ENCODE results near the gene NSL1.

NSL1 gene

DNA sequence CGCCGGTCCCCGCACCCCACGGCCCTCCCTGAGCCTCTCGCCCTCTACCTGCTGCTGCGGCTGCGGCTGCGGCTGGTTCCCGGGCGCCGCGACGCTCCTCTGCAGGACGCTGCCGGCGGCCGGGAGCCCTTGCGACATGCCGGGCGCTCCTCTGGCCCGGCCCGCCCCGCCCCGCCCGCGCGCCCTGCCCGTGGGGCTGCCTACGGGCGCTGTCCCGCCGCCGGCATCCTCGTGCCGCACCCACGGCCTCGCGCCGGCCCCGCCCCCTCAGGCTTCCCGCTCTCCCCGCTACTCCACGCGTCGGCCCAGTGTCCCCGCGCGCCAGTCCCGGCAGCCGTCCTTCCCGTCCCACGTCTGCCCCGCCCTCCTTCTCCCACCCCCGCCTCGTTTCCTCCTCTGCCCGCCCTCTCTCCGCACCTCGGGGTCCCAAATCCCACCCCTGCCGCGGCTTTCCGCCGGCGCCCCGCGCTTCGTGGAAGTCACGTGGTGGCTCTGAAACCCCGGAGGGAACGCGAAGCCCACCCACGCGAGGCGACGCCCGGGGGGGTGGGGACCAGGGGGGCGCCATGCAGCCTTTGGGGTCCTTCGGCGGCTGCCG lies 91.9 kb downstream of the NSL1 start, which contains the start of gene BATF3:
BATF3 (minus strand) TSS at position 216 of the 598 bp plus-strand sequence; CDS start at position 138, 78 bp downstream.
- peak; percentile 46 for TF ChIP-seq POLR2A (IDR thresholded peaks at IDR 0.05; ENCODE audit: low read depth, low read length)
- peak; percentile 50 for DNase-seq (ENCODE audit: insufficient read length, low spot score)
- no peak for FAIRE-seq

DNA sequence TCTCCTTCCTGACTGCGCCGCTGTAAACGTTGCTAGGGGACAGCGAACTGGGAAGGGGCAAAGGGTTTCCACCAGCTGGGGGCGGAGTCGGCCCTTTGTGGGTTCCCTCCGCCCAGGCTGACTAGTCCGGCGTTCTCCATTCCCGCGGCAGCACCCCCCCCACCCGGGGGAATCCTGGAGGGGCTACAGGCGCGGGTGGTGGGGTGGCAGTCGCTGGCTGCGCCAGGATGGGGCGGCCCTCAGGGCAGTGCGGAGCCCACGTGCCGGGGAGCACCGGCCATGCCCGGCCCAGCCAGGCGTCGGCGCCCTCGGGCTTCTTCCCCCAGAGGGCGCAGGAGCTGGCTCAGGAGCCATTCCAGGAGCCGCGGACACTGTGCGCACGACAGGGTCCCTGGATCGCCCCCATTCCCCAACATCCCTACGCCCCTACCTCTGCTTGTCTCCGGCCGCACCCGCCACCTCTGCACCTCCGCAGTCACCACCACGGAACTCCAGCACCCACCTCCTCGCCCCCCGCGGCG lies 92.4 kb downstream of the NSL1 start:
- no peak for TF ChIP-seq POLR2A (IDR thresholded peaks at IDR 0.05; ENCODE audit: low read depth, low read length)
- DNase-seq (ENCODE audit: insufficient read length, low spot score) (peak; percentile 71), FAIRE-seq (no peak)

DNA sequence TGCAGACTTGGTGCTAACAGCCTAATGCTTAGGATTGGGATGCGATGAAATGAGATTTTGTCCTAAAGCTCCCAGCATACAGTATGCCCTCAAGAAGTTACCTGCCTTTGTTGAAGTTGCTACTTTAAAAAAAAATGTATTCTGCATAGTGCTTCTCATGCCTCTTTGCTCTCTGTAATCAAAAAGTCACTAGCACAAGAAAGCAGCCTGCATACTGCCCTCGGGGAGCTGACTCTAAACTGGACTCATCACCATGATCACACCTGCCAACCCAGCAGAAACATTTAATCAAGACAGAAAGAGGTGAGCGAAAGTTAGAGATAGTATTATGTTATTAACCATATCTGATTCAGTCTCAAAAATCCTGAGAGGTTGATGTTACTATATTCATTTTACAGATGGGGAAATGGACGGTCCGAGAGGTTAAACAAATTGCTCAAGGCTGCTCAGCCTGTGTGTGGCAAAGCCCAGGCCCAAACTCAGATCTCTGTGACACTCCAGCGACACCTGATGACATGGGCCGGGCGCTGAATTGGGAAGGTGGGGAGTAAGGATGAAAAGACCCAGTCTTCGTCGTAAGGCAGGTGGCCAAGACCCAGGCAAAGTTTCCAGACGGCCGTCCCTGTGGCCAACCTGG lies 93.0 kb downstream of the NSL1 start:
- no peak for TF ChIP-seq POLR2A (IDR thresholded peaks at IDR 0.05; ENCODE audit: low read depth, low read length)
- FAIRE-seq (no peak), DNase-seq (ENCODE audit: insufficient read length, low spot score) (no peak)

DNA sequence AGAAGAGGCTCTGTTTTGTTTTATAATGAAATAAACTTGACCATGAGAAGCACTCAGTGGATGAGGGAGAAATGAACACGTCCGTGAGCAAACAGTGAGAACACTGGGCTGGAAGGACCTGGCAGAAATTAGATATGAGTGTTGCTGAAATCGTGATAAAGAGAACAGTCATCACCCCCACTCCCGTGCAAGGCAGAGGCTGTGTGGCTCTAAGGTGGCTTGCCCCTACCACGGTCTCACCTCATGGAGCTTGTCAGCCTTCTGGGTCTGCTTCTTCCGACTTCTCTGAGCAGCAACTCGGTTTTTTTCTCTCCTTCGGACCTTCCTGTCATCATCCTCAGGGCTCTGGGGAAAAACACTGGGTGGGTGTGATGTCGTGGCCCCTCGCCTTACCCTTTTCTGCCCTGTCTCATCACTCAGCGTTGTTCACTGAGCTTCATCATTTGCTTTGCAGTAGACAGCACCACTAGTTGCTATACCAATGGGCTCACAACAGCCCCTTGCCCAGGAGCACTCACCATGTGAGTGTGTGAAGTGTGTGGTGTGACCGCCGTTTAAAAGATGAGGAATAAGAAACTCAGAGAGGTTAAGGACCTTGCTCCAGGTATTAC lies 94.8 kb downstream of the NSL1 start:
- TF ChIP-seq POLR2A (IDR thresholded peaks at IDR 0.05; ENCODE audit: low read depth, low read length) = no peak
- DNase-seq (ENCODE audit: insufficient read length, low spot score) = no peak
- no peak for FAIRE-seq

DNA sequence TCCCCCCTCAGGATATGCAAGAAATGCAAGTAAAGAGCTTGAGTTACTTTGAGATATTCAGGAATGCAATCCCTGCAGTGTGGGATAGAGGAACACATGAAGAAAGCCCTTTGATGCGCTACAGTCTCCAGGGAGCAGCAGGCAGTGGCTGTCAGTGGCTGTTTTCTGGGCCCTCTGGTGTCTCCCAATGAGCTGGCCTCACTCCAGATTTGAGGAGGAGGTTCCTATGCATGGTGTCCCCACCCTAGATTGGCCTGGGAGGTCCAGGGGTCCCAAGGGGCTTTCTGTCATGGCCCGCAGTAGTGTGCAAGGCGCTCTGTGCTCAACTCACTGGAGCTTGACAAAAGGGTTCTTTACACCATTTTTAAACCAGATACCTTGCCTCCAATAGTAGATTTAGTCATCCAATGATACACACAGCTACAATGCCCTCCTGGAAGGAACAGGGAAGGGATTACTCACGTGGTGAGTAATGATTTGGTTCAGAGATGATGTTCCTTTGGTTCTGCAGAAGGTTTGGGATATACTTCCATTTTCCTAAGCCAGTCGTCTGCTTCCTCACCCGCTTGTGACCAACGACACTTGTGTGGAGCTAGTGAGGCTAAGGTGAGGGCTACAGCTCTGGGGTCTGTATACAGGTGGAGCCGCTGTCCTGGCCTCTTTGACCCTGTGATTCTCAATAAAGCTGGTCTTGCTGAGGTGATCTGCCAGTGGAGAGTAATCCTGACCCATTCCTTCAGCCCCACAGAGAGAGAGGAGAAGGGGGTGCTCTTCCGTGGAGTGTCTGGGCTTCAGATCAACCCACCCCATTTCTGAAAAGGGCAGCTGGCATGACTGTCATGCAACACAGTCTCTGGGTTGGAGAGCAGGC lies 98.6 kb downstream of the NSL1 start:
- FAIRE-seq = peak; percentile 33
- TF ChIP-seq POLR2A (IDR thresholded peaks at IDR 0.05; ENCODE audit: low read depth, low read length) = no peak
- peak; percentile 94 for DNase-seq (ENCODE audit: insufficient read length, low spot score)

DNA sequence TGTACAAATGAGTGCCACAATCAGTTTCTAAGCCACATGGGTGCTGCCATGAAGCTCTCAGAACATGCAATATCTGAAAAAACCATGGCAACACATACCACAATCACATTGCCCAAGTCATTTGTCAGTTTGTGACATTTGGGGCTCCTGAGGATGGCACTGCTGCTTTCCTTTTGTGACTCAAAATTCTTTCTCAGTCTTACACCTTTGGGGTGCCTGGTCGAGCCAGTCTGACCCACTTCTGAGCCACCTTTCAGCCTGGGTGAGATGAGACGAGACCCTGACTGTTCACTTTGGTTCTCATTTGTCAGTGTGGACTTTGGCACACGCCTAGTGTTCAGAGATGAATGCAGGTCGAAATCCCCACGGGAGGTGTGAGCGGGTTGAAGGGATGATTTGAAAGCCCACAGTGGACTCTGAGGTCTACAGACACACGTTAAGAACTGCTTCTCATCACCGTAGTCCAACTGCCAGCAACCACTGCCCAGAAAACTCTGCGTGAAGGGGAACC lies 100.0 kb downstream of the NSL1 start:
- no peak for TF ChIP-seq POLR2A (IDR thresholded peaks at IDR 0.05; ENCODE audit: low read depth, low read length)
- DNase-seq (ENCODE audit: insufficient read length, low spot score) (no peak), FAIRE-seq (no peak)

DNA sequence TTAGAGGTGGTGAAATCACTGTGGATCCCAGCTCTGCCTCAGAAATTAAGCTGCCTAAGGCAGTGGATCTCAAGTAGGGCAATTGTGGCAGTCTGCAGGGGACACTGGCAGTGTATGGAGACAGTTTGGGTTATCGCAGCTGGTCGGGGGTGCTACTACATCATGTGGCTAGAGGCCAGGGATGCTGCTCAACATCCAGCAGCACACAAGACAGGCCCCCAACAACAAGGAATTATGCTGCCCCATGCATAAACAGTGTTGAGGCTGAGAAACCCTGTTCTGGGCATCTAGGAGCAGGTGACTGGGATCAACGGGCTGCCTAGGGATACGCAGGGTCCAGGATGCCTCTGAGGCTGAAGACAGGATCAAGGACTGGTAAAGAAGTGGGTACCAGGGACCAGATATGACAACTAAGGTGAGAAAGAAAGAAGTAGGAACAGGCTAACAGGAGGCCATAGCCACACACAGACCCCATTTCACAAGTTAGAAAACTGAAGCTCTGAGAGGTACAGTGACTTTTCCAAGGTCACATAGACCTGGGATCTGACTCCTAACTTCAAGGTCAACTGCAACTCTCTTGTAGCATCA lies 100.7 kb downstream of the NSL1 start:
- FAIRE-seq (no peak), DNase-seq (ENCODE audit: insufficient read length, low spot score) (no peak)
- no peak for TF ChIP-seq POLR2A (IDR thresholded peaks at IDR 0.05; ENCODE audit: low read depth, low read length)

DNA sequence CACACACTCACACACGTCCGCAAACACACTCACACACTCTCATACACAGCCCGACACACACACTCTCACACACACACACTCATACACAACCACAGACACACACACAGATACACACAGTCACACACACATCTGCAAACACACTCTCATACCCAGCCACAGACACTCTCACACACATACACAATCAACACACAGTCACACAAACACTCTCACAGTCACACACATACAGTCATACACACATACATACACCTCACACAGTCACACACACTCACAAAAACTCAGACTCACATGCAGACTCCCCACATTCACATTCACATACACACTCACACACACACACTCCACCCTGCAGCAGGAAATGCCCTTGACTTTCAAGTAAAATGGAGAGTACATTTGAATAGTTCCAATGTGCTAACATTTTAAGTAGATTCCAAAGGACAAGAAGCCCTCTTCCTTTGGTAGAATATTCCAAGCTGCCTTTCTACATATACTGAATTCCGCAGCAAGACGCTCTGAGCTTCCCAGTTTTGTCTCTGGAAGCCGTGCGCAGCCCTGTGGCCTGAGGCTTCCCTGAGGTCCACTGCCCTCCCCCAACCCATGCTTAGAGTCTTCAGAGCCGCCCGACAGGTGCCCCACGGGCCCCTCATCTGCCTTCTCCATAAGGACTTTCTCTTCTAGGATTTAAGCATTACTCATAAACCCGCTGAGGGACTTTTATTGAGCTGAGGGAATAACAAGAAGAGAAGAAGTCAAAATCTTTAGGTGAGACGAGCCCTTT lies 101.6 kb downstream of the NSL1 start:
- DNase-seq (ENCODE audit: insufficient read length, low spot score) = no peak
- no peak for TF ChIP-seq POLR2A (IDR thresholded peaks at IDR 0.05; ENCODE audit: low read depth, low read length)
- FAIRE-seq = no peak

DNA sequence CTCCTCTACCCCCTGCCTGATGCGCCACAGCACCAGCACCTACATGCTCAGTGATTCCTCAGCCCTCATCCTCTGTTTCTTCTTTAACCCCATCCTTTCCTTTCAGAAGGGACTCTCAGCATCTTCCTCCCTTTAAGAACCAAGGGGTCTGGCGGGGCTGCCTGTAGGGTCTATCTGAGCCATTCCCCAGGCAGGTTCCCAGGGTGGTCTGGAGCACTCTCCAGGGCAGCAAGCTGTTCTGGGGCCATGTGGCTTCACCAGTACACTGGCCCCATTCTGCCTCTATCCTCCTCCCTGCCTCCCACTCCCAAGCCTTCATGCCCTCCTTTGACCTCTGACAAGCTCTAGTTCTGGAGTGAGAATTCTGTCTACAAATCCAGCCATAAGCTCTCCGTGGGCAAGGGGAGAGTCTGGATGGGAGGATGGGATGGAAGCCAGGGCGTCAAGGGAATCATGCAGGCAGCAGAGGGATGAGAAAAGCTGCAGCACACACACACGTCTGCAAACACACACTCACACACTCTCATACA lies 102.3 kb downstream of the NSL1 start:
- FAIRE-seq (no peak), DNase-seq (ENCODE audit: insufficient read length, low spot score) (no peak)
- TF ChIP-seq POLR2A (IDR thresholded peaks at IDR 0.05; ENCODE audit: low read depth, low read length) = no peak

DNA sequence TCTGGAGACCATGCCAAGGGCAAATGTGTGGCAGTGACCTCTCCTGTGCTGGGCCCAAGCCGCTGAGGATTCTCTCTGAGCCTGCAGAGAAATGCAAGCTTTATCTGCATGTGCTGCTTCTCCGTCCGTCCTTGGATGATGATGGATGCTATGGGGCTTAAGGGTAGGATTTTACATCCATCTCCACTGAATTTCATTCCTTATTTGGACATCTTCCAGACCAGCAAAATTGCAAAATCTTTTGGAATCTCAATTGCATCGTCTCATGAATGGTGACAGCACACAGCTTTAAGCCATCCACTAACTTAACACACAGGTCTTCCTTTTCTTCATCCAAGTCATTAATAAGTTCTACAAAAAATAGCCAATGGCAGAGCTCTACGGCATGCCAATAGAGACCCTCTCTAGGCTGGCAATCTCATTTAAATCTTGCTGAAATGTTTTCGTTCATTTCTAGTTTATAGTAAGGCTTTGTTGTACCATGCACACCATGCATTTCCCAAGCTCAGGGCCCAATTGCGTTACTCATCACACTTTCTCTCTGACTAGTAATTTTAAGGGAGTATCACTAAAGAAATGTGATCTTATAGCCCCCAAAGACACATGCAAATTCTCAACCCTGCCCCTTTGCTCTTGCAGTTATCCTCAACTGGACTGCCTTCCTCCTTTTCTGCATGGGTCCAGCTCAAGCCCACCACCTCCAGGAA lies 103.1 kb downstream of the NSL1 start:
- TF ChIP-seq POLR2A (IDR thresholded peaks at IDR 0.05; ENCODE audit: low read depth, low read length) = no peak
- DNase-seq (ENCODE audit: insufficient read length, low spot score) (no peak), FAIRE-seq (no peak)

DNA sequence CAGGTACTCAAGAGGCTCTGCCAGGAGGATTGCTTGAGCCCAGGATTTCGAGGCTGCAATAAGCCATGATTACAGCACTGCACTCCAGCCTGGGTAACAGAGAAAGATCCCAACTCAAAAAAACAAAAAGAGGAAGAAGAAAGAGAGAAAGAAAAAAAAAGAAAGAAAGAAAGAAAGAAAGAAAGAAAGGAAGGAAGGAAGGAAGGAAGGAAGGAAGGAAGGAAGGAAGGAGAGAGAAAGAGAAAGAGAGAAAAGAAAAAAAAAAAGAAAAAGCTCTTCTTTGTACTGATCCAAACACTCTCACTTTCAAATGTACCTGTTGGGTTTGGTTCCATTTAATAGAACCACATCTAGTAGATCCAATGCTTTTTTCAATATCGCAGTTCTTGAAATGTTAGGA lies 103.8 kb downstream of the NSL1 start:
- DNase-seq (ENCODE audit: insufficient read length, low spot score) = no peak
- no peak for FAIRE-seq
- no peak for TF ChIP-seq POLR2A (IDR thresholded peaks at IDR 0.05; ENCODE audit: low read depth, low read length)

DNA sequence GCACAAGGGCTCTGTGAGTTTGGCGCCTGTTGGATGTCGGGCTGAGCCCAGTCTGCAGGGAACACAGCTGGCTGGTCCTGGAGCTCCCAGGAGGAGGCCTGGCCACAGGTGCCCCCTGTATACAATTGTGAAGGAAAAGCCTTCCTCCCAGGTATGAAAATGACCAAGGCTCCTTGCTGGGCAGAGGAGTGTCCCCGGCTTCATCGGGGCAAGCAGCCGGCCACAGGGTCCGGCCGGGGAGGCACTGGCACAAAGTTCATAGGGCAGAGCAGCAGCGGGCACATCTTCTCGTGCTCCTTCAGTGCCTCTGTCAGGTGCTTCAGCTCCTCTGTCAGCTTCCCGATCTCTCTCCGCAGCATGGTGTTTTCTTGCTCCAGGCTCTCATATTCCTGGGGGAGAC lies 105.0 kb downstream of the NSL1 start:
- DNase-seq (ENCODE audit: insufficient read length, low spot score) (no peak), FAIRE-seq (no peak)
- no peak for TF ChIP-seq POLR2A (IDR thresholded peaks at IDR 0.05; ENCODE audit: low read depth, low read length)

Measured in H54 (cell line).